ENCODE data around the gene CSMD2. TPM values are rescaled to one million over a fixed set of nuclear protein-coding genes. Genes with fewer than 3 reads are reported as not detected.

The CSMD2 gene
- total and polyA plus RNA-seq, 4 donors, result 0.25 to 2.4 (median 1.7) TPM

DNA sequence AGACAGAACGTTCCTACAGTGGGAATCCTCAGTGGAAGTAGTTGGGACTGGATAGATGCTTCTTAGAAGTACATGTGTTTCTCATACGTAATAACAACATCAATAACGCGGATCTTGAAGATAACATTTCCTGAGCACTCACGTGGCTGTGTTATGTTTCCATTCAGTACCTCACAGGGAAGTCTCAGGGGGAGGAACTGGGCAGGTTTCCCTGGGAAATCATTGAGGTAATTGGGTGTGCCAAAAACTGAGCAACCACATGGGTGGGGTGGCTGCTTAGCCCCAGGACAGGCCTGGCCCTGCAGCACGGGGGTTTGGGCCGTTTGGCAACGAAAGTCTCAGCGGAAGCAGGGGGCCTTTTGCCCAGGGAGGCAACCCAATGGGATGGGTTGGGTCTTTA is 558.8 kb downstream of the CSMD2 start:
- Histone ChIP-seq H3K4me3 (ENCODE audit: low read length in 2 of 2) (no peak overlapping the region), H3K36me3 (ENCODE audit: control insufficient read depth in 1 of 2, insufficient read depth in 2 of 2, low read length in 1 of 2) (no peaks in the 10 kb centered on the region), H3K27ac (ENCODE audit: low read depth in 1 of 2, low read length in 2 of 2) (no peak overlapping the region), H3K9me3 (ENCODE audit: control insufficient read depth, low read length) (no peaks in the 10 kb centered on the region), H3K4me1 (ENCODE audit: control insufficient read depth in 1 of 2, insufficient read depth in 2 of 2, low read length in 2 of 2) (peaks cover 0 to 1% of the 10 kb centered on the region in 2 donors), H3K27me3 (ENCODE audit: control insufficient read depth in 1 of 2, insufficient read depth in 2 of 2, low read length in 1 of 2) (no peaks in the 10 kb centered on the region)
- DNase-seq, result no peak
- intact Hi-C loops (cut with DNase I), result no loop called here
- ATAC-seq (ENCODE audit: low FRiP score), result no peak
- 75 to 82% methylated on average over 9 of the region's 9 CpGs for WGBS, 2 donors

DNA sequence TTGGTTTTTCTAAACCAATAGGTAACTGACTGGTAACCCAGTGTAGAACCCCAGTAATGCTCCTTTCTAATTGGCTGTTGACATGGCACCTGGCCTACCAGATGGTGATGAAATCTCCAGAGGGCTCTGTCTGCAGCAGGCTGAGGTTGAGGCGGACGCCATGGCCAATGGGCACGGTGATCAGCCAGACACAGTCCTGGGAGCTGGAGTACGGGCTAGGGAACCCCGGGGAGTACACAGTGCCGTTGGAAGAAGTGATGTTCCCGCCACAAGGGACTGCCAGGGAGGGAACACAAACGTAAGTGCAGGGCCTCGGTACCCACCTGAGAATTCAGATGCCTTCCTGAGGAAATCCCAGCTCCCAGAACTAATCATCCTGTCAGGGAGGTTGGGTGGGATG is 562.8 kb downstream of the CSMD2 start:
- Histone ChIP-seq H3K36me3 (ENCODE audit: control insufficient read depth in 1 of 2, insufficient read depth in 2 of 2, low read length in 1 of 2) (no peaks in the 10 kb centered on the region), H3K27me3 (ENCODE audit: control insufficient read depth in 1 of 2, insufficient read depth in 2 of 2, low read length in 1 of 2) (no peaks in the 10 kb centered on the region), H3K27ac (ENCODE audit: low read depth in 1 of 2, low read length in 2 of 2) (no peak overlapping the region), H3K9me3 (ENCODE audit: control insufficient read depth, low read length) (no peaks in the 10 kb centered on the region), H3K4me3 (ENCODE audit: low read length in 2 of 2) (no peak overlapping the region), H3K4me1 (ENCODE audit: control insufficient read depth in 1 of 2, insufficient read depth in 2 of 2, low read length in 2 of 2) (no peaks in the 10 kb centered on the region)
- intact Hi-C loops (cut with DNase I), result loop anchor here in 1 of 2 donors (5.0 kb wide), 1 partner anchor 40 kb away; no protein-coding TSS in a partner anchor
- ATAC-seq (ENCODE audit: low FRiP score) (no peak), DNase-seq (no peak)
- WGBS, 2 donors, result 89 to 90% methylated on average over 9 of the region's 9 CpGs

GRCh38 chr1:33601751-33602150 is 563.3 kb downstream of the CSMD2 start:
- DNase-seq (no peak), ATAC-seq (ENCODE audit: low FRiP score) (no peak)
- H3K27ac ChIP-seq (ENCODE audit: low read depth in 1 of 2, low read length in 2 of 2), result no peak overlapping the region
- H3K27me3 ChIP-seq (ENCODE audit: control insufficient read depth in 1 of 2, insufficient read depth in 2 of 2, low read length in 1 of 2), result no peaks in the 10 kb centered on the region
- H3K36me3 ChIP-seq (ENCODE audit: control insufficient read depth in 1 of 2, insufficient read depth in 2 of 2, low read length in 1 of 2), result no peaks in the 10 kb centered on the region
- intact Hi-C loops (cut with DNase I), result loop anchor here in 1 of 2 donors (5.0 kb wide), 1 partner anchor 39 kb away; no protein-coding TSS in a partner anchor
- no peaks in the 10 kb centered on the region for H3K4me1 ChIP-seq (ENCODE audit: control insufficient read depth in 1 of 2, insufficient read depth in 2 of 2, low read length in 2 of 2)
- H3K4me3 ChIP-seq (ENCODE audit: low read length in 2 of 2), result no peak overlapping the region
- no peaks in the 10 kb centered on the region for H3K9me3 ChIP-seq (ENCODE audit: control insufficient read depth, low read length)
- 85 to 88% methylated on average over 2 of the region's 2 CpGs for WGBS, 2 donors

- intact Hi-C loops (cut with DNase I), result loop anchor here in 1 of 2 donors (5.0 kb wide), 1 partner anchor 37 kb away; no protein-coding TSS in a partner anchor
- ATAC-seq (ENCODE audit: low FRiP score), result no peak
- 77 to 80% methylated on average over 7 of the region's 7 CpGs for WGBS, 2 donors
Measured at GRCh38 chr1:33599516-33600115, 565.4 kb downstream of the CSMD2 start.

DNA sequence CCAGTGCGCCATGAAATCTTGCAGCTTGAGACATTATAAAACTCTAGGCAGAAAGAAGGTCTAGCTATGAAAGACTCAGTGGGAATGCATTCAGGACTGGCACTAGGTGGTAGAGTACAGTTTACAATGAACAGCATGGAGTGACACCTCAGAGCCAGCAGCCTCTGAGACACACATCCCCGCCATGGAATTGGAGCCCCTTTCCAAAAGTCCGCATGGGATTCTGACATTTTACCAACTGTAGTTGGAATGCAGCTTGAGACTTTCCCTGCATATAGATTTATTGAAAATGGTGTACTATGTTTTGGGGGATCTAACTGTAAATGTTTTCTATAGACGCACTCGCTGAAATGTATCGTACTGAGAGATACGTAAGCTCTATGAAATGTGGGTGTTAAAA is 576.3 kb downstream of the CSMD2 start:
- 93 to 96% methylated on average over 7 of the region's 7 CpGs for WGBS, 2 donors
- no peak overlapping the region for H3K27ac ChIP-seq (ENCODE audit: low read depth in 1 of 2, low read length in 2 of 2)
- H3K36me3 ChIP-seq (ENCODE audit: control insufficient read depth in 1 of 2, insufficient read depth in 2 of 2, low read length in 1 of 2), result no peaks in the 10 kb centered on the region
- ATAC-seq (ENCODE audit: low FRiP score) (no peak), DNase-seq (no peak)
- intact Hi-C loops (cut with DNase I), result no loop called here
- no peaks in the 10 kb centered on the region for H3K27me3 ChIP-seq (ENCODE audit: control insufficient read depth in 1 of 2, insufficient read depth in 2 of 2, low read length in 1 of 2)
- H3K4me3 ChIP-seq (ENCODE audit: low read length in 2 of 2), result no peak overlapping the region
- no peaks in the 10 kb centered on the region for H3K9me3 ChIP-seq (ENCODE audit: control insufficient read depth, low read length)
- H3K4me1 ChIP-seq (ENCODE audit: control insufficient read depth in 1 of 2, insufficient read depth in 2 of 2, low read length in 2 of 2), result peaks cover 0 to 3% of the 10 kb centered on the region in 2 donors

More at GRCh38 chr1:33599516-33600115, 565.4 kb downstream of the CSMD2 start:
- Histone ChIP-seq H3K27ac (ENCODE audit: low read depth in 1 of 2, low read length in 2 of 2) (no peak overlapping the region), H3K36me3 (ENCODE audit: control insufficient read depth in 1 of 2, insufficient read depth in 2 of 2, low read length in 1 of 2) (no peaks in the 10 kb centered on the region), H3K27me3 (ENCODE audit: control insufficient read depth in 1 of 2, insufficient read depth in 2 of 2, low read length in 1 of 2) (no peaks in the 10 kb centered on the region), H3K9me3 (ENCODE audit: control insufficient read depth, low read length) (no peaks in the 10 kb centered on the region), H3K4me3 (ENCODE audit: low read length in 2 of 2) (no peak overlapping the region), H3K4me1 (ENCODE audit: control insufficient read depth in 1 of 2, insufficient read depth in 2 of 2, low read length in 2 of 2) (no peaks in the 10 kb centered on the region)
- no peak for DNase-seq

DNA sequence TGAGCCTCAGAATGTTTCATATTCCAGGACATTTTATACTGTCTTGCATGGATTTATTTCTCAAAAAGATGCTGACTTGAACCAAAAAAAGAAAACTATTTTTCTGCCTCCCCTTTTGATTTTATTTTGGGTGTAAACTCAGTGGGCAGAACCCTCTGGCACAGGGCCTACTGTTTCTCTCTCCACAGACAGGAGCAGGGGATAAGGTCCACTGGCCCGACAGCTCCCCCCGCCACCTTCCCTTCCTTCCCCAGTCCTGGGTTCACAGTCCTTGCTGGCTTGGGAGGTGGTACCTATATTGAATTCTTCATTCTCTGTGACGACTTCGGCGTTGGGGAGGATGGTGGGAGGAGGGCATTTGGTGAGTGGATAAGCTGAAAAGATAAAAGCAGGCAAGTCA is 578.2 kb downstream of the CSMD2 start:
- ATAC-seq (ENCODE audit: low FRiP score) (no peak), DNase-seq (no peak)
- WGBS, 2 donors, result 87 to 90% methylated on average over 5 of the region's 5 CpGs
- peaks cover 0 to 5% of the 10 kb centered on the region in 2 donors for H3K4me1 ChIP-seq (ENCODE audit: control insufficient read depth in 1 of 2, insufficient read depth in 2 of 2, low read length in 2 of 2)
- no peak overlapping the region for H3K27ac ChIP-seq (ENCODE audit: low read depth in 1 of 2, low read length in 2 of 2)
- no peak overlapping the region for H3K4me3 ChIP-seq (ENCODE audit: low read length in 2 of 2)
- intact Hi-C loops (cut with DNase I), result no loop called here
- H3K36me3 ChIP-seq (ENCODE audit: control insufficient read depth in 1 of 2, insufficient read depth in 2 of 2, low read length in 1 of 2), result no peaks in the 10 kb centered on the region
- no peaks in the 10 kb centered on the region for H3K27me3 ChIP-seq (ENCODE audit: control insufficient read depth in 1 of 2, insufficient read depth in 2 of 2, low read length in 1 of 2)
- H3K9me3 ChIP-seq (ENCODE audit: control insufficient read depth, low read length), result no peaks in the 10 kb centered on the region

DNA sequence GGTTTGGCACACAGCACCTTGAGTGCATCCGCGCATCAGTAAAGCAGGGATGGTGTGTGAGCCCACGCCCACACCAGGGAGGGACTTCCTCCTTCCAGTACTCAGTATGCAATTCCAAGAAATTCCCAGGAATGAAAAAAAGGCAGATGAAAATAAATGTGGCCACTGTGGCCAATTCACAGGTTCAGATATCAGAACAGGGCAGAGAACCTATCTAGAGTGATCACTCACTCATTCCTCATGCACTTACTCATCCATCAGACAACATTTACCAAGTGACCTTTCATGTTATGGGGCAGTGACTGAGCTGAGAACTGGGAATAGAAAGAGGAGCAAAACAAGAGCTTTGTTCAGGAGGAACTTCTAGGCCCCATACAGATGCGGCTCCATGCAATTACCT is 578.9 kb downstream of the CSMD2 start:
- H3K36me3 ChIP-seq (ENCODE audit: control insufficient read depth in 1 of 2, insufficient read depth in 2 of 2, low read length in 1 of 2), result no peaks in the 10 kb centered on the region
- 92 to 96% methylated on average over 4 of the region's 4 CpGs for WGBS, 2 donors
- intact Hi-C loops (cut with DNase I), result no loop called here
- H3K4me3 ChIP-seq (ENCODE audit: low read length in 2 of 2), result no peak overlapping the region
- DNase-seq (no peak), ATAC-seq (ENCODE audit: low FRiP score) (no peak)
- H3K27me3 ChIP-seq (ENCODE audit: control insufficient read depth in 1 of 2, insufficient read depth in 2 of 2, low read length in 1 of 2), result no peaks in the 10 kb centered on the region
- H3K9me3 ChIP-seq (ENCODE audit: control insufficient read depth, low read length), result no peaks in the 10 kb centered on the region
- H3K27ac ChIP-seq (ENCODE audit: low read depth in 1 of 2, low read length in 2 of 2), result no peak overlapping the region
- peaks cover 0 to 5% of the 10 kb centered on the region in 2 donors for H3K4me1 ChIP-seq (ENCODE audit: control insufficient read depth in 1 of 2, insufficient read depth in 2 of 2, low read length in 2 of 2)

- Histone ChIP-seq H3K4me1 (ENCODE audit: control insufficient read depth in 1 of 2, insufficient read depth in 2 of 2, low read length in 2 of 2) (peaks cover 0 to 8% of the 10 kb centered on the region in 2 donors), H3K36me3 (ENCODE audit: control insufficient read depth in 1 of 2, insufficient read depth in 2 of 2, low read length in 1 of 2) (no peaks in the 10 kb centered on the region), H3K27ac (ENCODE audit: low read depth in 1 of 2, low read length in 2 of 2) (no peak overlapping the region), H3K9me3 (ENCODE audit: control insufficient read depth, low read length) (no peaks in the 10 kb centered on the region), H3K4me3 (ENCODE audit: low read length in 2 of 2) (no peak overlapping the region), H3K27me3 (ENCODE audit: control insufficient read depth in 1 of 2, insufficient read depth in 2 of 2, low read length in 1 of 2) (no peaks in the 10 kb centered on the region)
- ATAC-seq (ENCODE audit: low FRiP score) (no peak), DNase-seq (no peak)
- WGBS, 2 donors, result 7 to 15% methylated on average over 6 of the region's 6 CpGs
- intact Hi-C loops (cut with DNase I), result no loop called here
Measured at GRCh38 chr1:33583567-33583966, 581.5 kb downstream of the CSMD2 start.
